Smooth muscle cell (in vitro differentiated cells): ENCODE measurements around the gene METRNL. TPM values are rescaled to one million over a fixed set of nuclear protein-coding genes. Genes with fewer than 3 reads are reported as not detected.
"Not testable (repeated sequence)": the region's sequence is repeated elsewhere in the genome, so short reads cannot be mapped to it uniquely, and the experiment has no call there.

Source experiments
- DNase-seq: peaks from one replicate; lab custom pipeline; 2025; ENCODE audit not compliant: unreplicated experiment; lab: John Stamatoyannopoulos, UW
- H2AFZ ChIP-seq: fragments of 200-600 bp; sonication (generic); 2 replicates; pipeline ENCODE4 v1.6.0; 2016; ENCODE audit warnings: antibody characterized with exemption, low read depth, mild to moderate bottlenecking
- H3F3A ChIP-seq: fragments of 200-600 bp; sonication (generic); 2 replicates; pipeline ENCODE4 v1.6.0; 2017; ENCODE audit warnings: antibody characterized with exemption, low read depth
- H3K27ac ChIP-seq: fragments of 200-600 bp; sonication (generic); 2 replicates; pipeline ENCODE4 v1.5.1; 2016; ENCODE audit warnings: low read depth, mild to moderate bottlenecking
- H3K27me3 ChIP-seq: fragments of 200-600 bp; sonication (generic); 2 replicates; pipeline ENCODE4 v1.6.1; 2016; ENCODE audit warnings: low read depth, mild to moderate bottlenecking
- H3K36me3 ChIP-seq: fragments of 200-600 bp; sonication (generic); 2 replicates; pipeline ENCODE4 v1.5.1; 2016; ENCODE audit warnings: low read depth
- H3K4me1 ChIP-seq: fragments of 200-600 bp; sonication (generic); 2 replicates; pipeline ENCODE4 v1.5.1; 2016; ENCODE audit warnings: low read depth
- H3K4me2 ChIP-seq: fragments of 200-600 bp; sonication (generic); 2 replicates; pipeline ENCODE4 v1.6.0; 2016; ENCODE audit warnings: mild to moderate bottlenecking
- H3K4me3 ChIP-seq: fragments of 200-600 bp; sonication (generic); 2 replicates; pipeline ENCODE4 v1.5.1; 2016; ENCODE audit warnings: mild to moderate bottlenecking
- H3K79me2 ChIP-seq: fragments of 200-600 bp; sonication (generic); 2 replicates; pipeline ENCODE4 v1.6.0; 2016; ENCODE audit warnings: low read depth, mild to moderate bottlenecking
- H3K9ac ChIP-seq: fragments of 200-600 bp; sonication (generic); 2 replicates; pipeline ENCODE4 v1.6.0; 2016; ENCODE audit warnings: low read depth
- H3K9me3 ChIP-seq: fragments of 200-600 bp; sonication (generic); replicated peaks from 2 replicates; pipeline ENCODE4 v1.5.1; 2016; ENCODE audit warnings: low read depth
- H4K20me1 ChIP-seq: fragments of 200-600 bp; sonication (generic); 2 replicates; pipeline ENCODE4 v1.6.0; 2016; ENCODE audit warnings: low read depth
- CTCF ChIP-seq: fragments of 200-600 bp; sonication (generic); IDR thresholded peaks from 2 replicates; pipeline ENCODE4 v1.5.1; 2017; ENCODE audit warnings: borderline replicate concordance, mild to moderate bottlenecking, antibody characterized with exemption; ENCODE audit not compliant: insufficient read depth, poor library complexity, severe bottlenecking
- WGBS: methylation state at CpG from one replicate; pipeline ENCODE4 v1.1.7; 2016; ENCODE audit warnings: low lambda C conversion rate; 5-methylcytosine and 5-hydroxymethylcytosine counted together
- polyA plus RNA-seq: library from polyadenylated mRNA; unstranded; fragments of >200 nt; fragmentation: Nextera tagmentation; extraction: Ambion mirVana; gene quantifications from 2 replicates; pipeline ENCODE4 v1.2.1, GENCODE V29; 2016
- total RNA-seq: library from RNA; depleted of rRNA; stranded (reverse); fragments of >200 nt; gene quantifications from 2 replicates; pipeline ENCODE4 v1.2.3, GENCODE V29; 2014

Gene METRNL
- total and polyA plus RNA-seq, 2 experiments from 2014 or later, result 55.6 to 98.1 TPM

- 94% methylated on average over 2 of the region's 2 CpGs for WGBS
- peaks cover 2% of the 10 kb centered on the region for H3K4me1 ChIP-seq
- peaks cover 15% of the 10 kb centered on the region for H3F3A ChIP-seq
These were observed 32.3 kb upstream of the METRNL start for GRCh38 chr17:83047182-83047478.

GRCh38 chr17:83047818-83048475 is 31.5 kb upstream of the METRNL start:
- H3K4me2 ChIP-seq, result peak overlapping the region; percentile 45
- not testable (repeated sequence) for H4K20me1 ChIP-seq, H3K4me1 ChIP-seq, H3K79me2 ChIP-seq, H3K9me3 ChIP-seq, H3K4me3 ChIP-seq, DNase-seq, H3K9ac ChIP-seq, H3K36me3 ChIP-seq, H3K27me3 ChIP-seq
- 97% methylated on average over 12 of the region's 12 CpGs for WGBS
- H3K27ac ChIP-seq, result peak overlapping the region; percentile 80
- peak overlapping the region; percentile 67 for H2AFZ ChIP-seq
- H3F3A ChIP-seq, result peaks cover 15% of the 10 kb centered on the region

More at GRCh38 chr17:83047182-83047478, 32.3 kb upstream of the METRNL start:
- no peaks in the 10 kb centered on the region for H3K79me2 ChIP-seq
- H3K9ac ChIP-seq, result no peak overlapping the region
- no peak for DNase-seq
- no peak for TF ChIP-seq CTCF
- no peaks in the 10 kb centered on the region for H3K27me3 ChIP-seq
- peaks cover 9% of the 10 kb centered on the region for H3K9me3 ChIP-seq
- no peak overlapping the region for H3K4me3 ChIP-seq
- H4K20me1 ChIP-seq, result no peaks in the 10 kb centered on the region
- H3K4me2 ChIP-seq, result no peak overlapping the region
- no peak overlapping the region for H2AFZ ChIP-seq
- peaks cover 11% of the 10 kb centered on the region for H3K36me3 ChIP-seq
- H3K27ac ChIP-seq, result no peak overlapping the region

GRCh38 chr17:83050651-83051395 is 28.6 kb upstream of the METRNL start:
- H4K20me1 ChIP-seq, result no peaks in the 10 kb centered on the region
- H3K79me2 ChIP-seq, result no peaks in the 10 kb centered on the region
- no peaks in the 10 kb centered on the region for H3K9me3 ChIP-seq
- peaks cover 3% of the 10 kb centered on the region for H3K4me1 ChIP-seq
- DNase-seq, result no peak
- no peak overlapping the region for H3K9ac ChIP-seq
- no peak overlapping the region for H3K27ac ChIP-seq
- peaks cover 15% of the 10 kb centered on the region for H3F3A ChIP-seq
- no peaks in the 10 kb centered on the region for H3K36me3 ChIP-seq
- no peak for TF ChIP-seq CTCF
- H3K4me3 ChIP-seq, result peak overlapping the region; percentile 80
- no peaks in the 10 kb centered on the region for H3K27me3 ChIP-seq
- H3K4me2 ChIP-seq, result peak overlapping the region; percentile 98
- H2AFZ ChIP-seq, result no peak overlapping the region
- WGBS, result 77% methylated on average over 21 of the region's 55 CpGs

- TF ChIP-seq CTCF, result no peak
These were observed 27.8 kb upstream of the METRNL start for GRCh38 chr17:83051396-83052240.

More at GRCh38 chr17:83051396-83052240, 27.8 kb upstream of the METRNL start:
- Histone ChIP-seq H3K4me2 (peak overlapping the region; percentile 98), H3K27ac (peak overlapping the region; percentile 59), H3K79me2 (no peaks in the 10 kb centered on the region), H3K27me3 (no peaks in the 10 kb centered on the region), H3K4me1 (peaks cover 3% of the 10 kb centered on the region), H4K20me1 (no peaks in the 10 kb centered on the region), H3K4me3 (peak overlapping the region; percentile 80), H3K9ac (peak overlapping the region; percentile 47), H3K9me3 (no peaks in the 10 kb centered on the region), H3F3A (peaks cover 15% of the 10 kb centered on the region), H3K36me3 (no peaks in the 10 kb centered on the region), H2AFZ (peak overlapping the region; percentile 96)
- WGBS, result under 1% methylated on average over 81 of the region's 95 CpGs
- peak; percentile 93 for DNase-seq
